GM12878 (cell line): Measurements from ENCODE around the gene DBNL. TPM values are rescaled to one million over a fixed set of nuclear protein-coding genes. Genes with fewer than 3 reads are reported as not detected.
A peak's percentile ranks its signal among the peaks of the same experiment; 100 is the strongest.

ENCODE experiments used
- ATAC-seq: fragments of 200-7000 bp; cut with Tn5 transposase; 3 replicates; pipeline ENCODE4 v1.9.1; 2020; ENCODE audit warnings: mild to moderate bottlenecking, moderate library complexity
- BruUV-seq: library from RNA; stranded (reverse); fragments of 400-500 nt; replicated peaks from 2 replicates; lab custom pipeline; 2021; lab: Mats Ljungman, UMichigan
- CTCF ChIA-PET: fragments of 300-600 bp; sonication (Branson Sonifier 250); formaldehyde crosslinking; extraction: SDS; loops from one replicate; lab custom pipeline; 2021; ENCODE audit warnings: inconsistent platforms; lab: Yijun Ruan, JAX
- POLR2A ChIA-PET: fragments of 350-600 bp; formaldehyde crosslinking; extraction: SDS; loops from one replicate; lab custom pipeline; 2021; ENCODE audit warnings: inconsistent platforms; lab: Charles Lee
- RAD21 ChIA-PET: fragments of 300-600 bp; sonication (Branson Sonifier 250); formaldehyde crosslinking; loops from one replicate; lab custom pipeline; 2023; ENCODE audit warnings: antibody characterized with exemption; ENCODE audit not compliant: unreplicated experiment; lab: Charles Lee
- SMC1A ChIA-PET: fragments of 300-600 bp; sonication (Branson Sonifier 250); formaldehyde crosslinking; loops from one replicate; lab custom pipeline; 2023; ENCODE audit not compliant: unreplicated experiment, uncharacterized antibody; lab: Charles Lee
- DNase-seq: peaks from one replicate; pipeline ENCODE4 v3.0.0-alpha.2; 2011; ENCODE audit warnings: low read depth, low spot score
- FAIRE-seq: peaks from 3 replicates; lab custom pipeline; 2011; peaks lifted over from hg19 to GRCh38; lab: Jason Lieb, UNC
- H2AFZ ChIP-seq: 2 replicates; pipeline ENCODE4 v1.6.0; 2011; ENCODE audit warnings: low read depth, low read length, control low read depth; ENCODE audit not compliant: control insufficient read depth
- H3K27ac ChIP-seq: 2 replicates; pipeline ENCODE4 v1.5.1; 2011; ENCODE audit warnings: control low read depth; ENCODE audit not compliant: control insufficient read depth, insufficient read depth
- H3K27me3 ChIP-seq, 2 experiments: replicated peaks in 1 of 2; 2 replicates each; pipeline versions ENCODE4 v1.6.0 to v1.6.1; 2011; ENCODE audit warnings: low read length in 1 of 2; ENCODE audit not compliant: control insufficient read depth in 2 of 2, insufficient read depth in 2 of 2
- H3K36me3 ChIP-seq, 2 experiments: 2 replicates each; pipeline ENCODE4 v1.5.1; 2011; ENCODE audit warnings: low read length in 1 of 2; ENCODE audit not compliant: control insufficient read depth in 2 of 2, insufficient read depth in 2 of 2
- H3K4me1 ChIP-seq: 2 replicates; pipeline ENCODE4 v1.6.1; 2011; ENCODE audit warnings: mild to moderate bottlenecking, low read length, moderate library complexity, mixed read lengths; ENCODE audit not compliant: control insufficient read depth, insufficient read depth
- H3K4me2 ChIP-seq: 2 replicates; pipeline ENCODE4 v1.6.0; 2011; ENCODE audit warnings: control low read depth; ENCODE audit not compliant: control insufficient read depth, insufficient read depth
- H3K4me3 ChIP-seq: fragments of 200-600 bp; sonication (generic); 2 replicates; pipeline ENCODE4 v1.5.1; 2016
- H3K79me2 ChIP-seq: 2 replicates; pipeline ENCODE4 v1.6.0; 2011; ENCODE audit warnings: low read length; ENCODE audit not compliant: control insufficient read depth, insufficient read depth
- H3K9ac ChIP-seq: 2 replicates; pipeline ENCODE4 v1.8.0; 2011; ENCODE audit warnings: low read length, control low read depth, mixed read lengths; ENCODE audit not compliant: control insufficient read depth, insufficient read depth
- H3K9me3 ChIP-seq: replicated peaks from 3 replicates; pipeline ENCODE4 v1.5.1; 2011; ENCODE audit warnings: mild to moderate bottlenecking, low read length; ENCODE audit not compliant: control insufficient read depth, insufficient read depth
- H4K20me1 ChIP-seq: 2 replicates; pipeline ENCODE4 v1.6.0; 2011; ENCODE audit not compliant: control insufficient read depth, insufficient read depth
- ATF3 ChIP-seq: IDR thresholded peaks from 2 replicates; pipeline ENCODE4 v1.6.1; 2011; ENCODE audit warnings: low read depth, mild to moderate bottlenecking, low read length, moderate library complexity, borderline replicate concordance; ENCODE audit errors: extremely low read depth
- ATF7 ChIP-seq: fragments of 450-650 bp; IDR thresholded peaks from 2 replicates; pipeline ENCODE4 v1.6.1; 2016; ENCODE audit warnings: low read depth, mild to moderate bottlenecking
- CUX1 ChIP-seq: IDR thresholded peaks from 2 replicates; pipeline ENCODE4 v1.6.1; 2012; ENCODE audit warnings: improper control_type of control experiment, low read depth, low read length; ENCODE audit not compliant: insufficient replicate concordance
- E4F1 ChIP-seq: fragments of 450-650 bp; IDR thresholded peaks from 2 replicates; pipeline ENCODE4 v1.6.1; 2018; ENCODE audit warnings: borderline replicate concordance, mild to moderate bottlenecking; ENCODE audit not compliant: partially characterized antibody
- POLR2A ChIP-seq: IDR thresholded peaks from 2 replicates; pipeline ENCODE4 v1.6.1; 2011; ENCODE audit warnings: low read depth, mild to moderate bottlenecking, low read length
- ZNF207 ChIP-seq: fragments of 450-650 bp; IDR thresholded peaks from 2 replicates; pipeline ENCODE4 v1.6.1; 2014; ENCODE audit warnings: antibody characterized with exemption, mild to moderate bottlenecking, borderline replicate concordance
- WGBS: methylation state at CpG from one replicate; pipeline ENCODE4 v1.1.6; 2016; ENCODE audit warnings: low lambda C conversion rate; ENCODE audit not compliant: insufficient replicate concordance, insufficient coverage; ENCODE audit errors: missing lambda C conversion rate; 5-methylcytosine and 5-hydroxymethylcytosine counted together
- in situ Hi-C: fragments of 300-500 bp; cut with MboI; formaldehyde crosslinking; loops from 9 replicates; pipeline ENCODE4 v1.14.3; 2018; ENCODE audit warnings: mixed read lengths
- intact Hi-C: fragments of 100-400 bp; cut with micrococcal nuclease; formaldehyde crosslinking; loops from one replicate; pipeline ENCODE4 v1.14.2; 2022; ENCODE audit not compliant: unreplicated experiment
- polyA plus RNA-seq, 11 experiments: library from polyadenylated mRNA; depleted of rRNA in 4 of 11; unstranded in 6 of 11; stranded (reverse) in 5 of 11; fragments of >200 nt; fragmentation: Nextera tagmentation in 4 of 11; fragmentation: Illumina TruSeq in 1 of 11; extraction: Ambion mirVana in 4 of 11; extraction: Trizol in 1 of 11; gene quantifications; 1 replicate in 1 of 11; 2 replicates in 10 of 11; pipeline versions ENCODE4 v1.2.1 to v1.2.3, GENCODE V29; 2011 to 2016; ENCODE audit warnings: inconsistent platforms in 2 of 11, missing spikeins in 2 of 11, low read depth in 1 of 11
- total RNA-seq, 4 experiments: library from RNA; depleted of rRNA in 3 of 4; stranded (reverse); fragments of >200 nt in 3 of 4; fragmentation: Illumina TruSeq in 1 of 4; extraction: Trizol in 1 of 4; gene quantifications; 2 replicates each; pipeline versions ENCODE4 v1.2.1 to v1.2.3, GENCODE V29; 2013 to 2021

DBNL gene
- total and polyA plus RNA-seq, 10 of the 15 experiments (the other 5 are each of a cell fraction or from before 2014, with no cell fraction given): 4.1 to 179 (median 84.3) TPM

GRCh38 chr7:44061645-44062179 is 17.2 kb downstream of the DBNL start (continued):
- TF ChIP-seq ZNF207 (no peak), E4F1 (no peak)

GRCh38 chr7:44062180-44062902 is 17.8 kb downstream of the DBNL start:
- Histone ChIP-seq H3K4me1 (peaks cover 21% of the 10 kb centered on the region), H3K36me3 (peaks cover 29 to 34% of the 10 kb centered on the region in 2 experiments), H3K27ac (no peak overlapping the region), H3K9ac (no peak overlapping the region), H3K79me2 (no peaks in the 10 kb centered on the region), H3K4me2 (no peak overlapping the region), H3K27me3 (no peaks in the 10 kb centered on the region), H4K20me1 (peaks cover under 1% of the 10 kb centered on the region; the same call in 1 of the 2 replicates), H3K9me3 (no peaks in the 10 kb centered on the region), H2AFZ (no peak overlapping the region), H3K4me3 (no peak overlapping the region)
- DNase-seq: no peak
- ChIA-PET RAD21 (no interaction called here), POLR2A (interaction anchor here (1.0 kb wide), 1 partner anchor 19 kb away, joined by 3 read pairs; no protein-coding TSS in a partner anchor), CTCF (no interaction called here), SMC1A (no interaction called here)
- no peak for FAIRE-seq
- BruUV-seq: no TSS peak
- ATAC-seq: no peak
- in situ Hi-C loops: no loop called here
- TF ChIP-seq ATF7: no peak
- TF ChIP-seq POLR2A: peak; percentile 60
- no peak for TF ChIP-seq CUX1
- TF ChIP-seq ATF3: no peak
- intact Hi-C loops: no loop called here
- WGBS: 89% methylated on average over 11 of the region's 11 CpGs
